WTC11 (cell line): ENCODE data around the gene SPACDR.

Experiments used
- CREB1 ChIP-seq: sonication (generic); formaldehyde crosslinking; IDR thresholded peaks from 2 replicates; pipeline ENCODE4 v1.8.0; 2023; ENCODE audit warnings: mild to moderate bottlenecking, missing genetic modification reagents
- ESRRA ChIP-seq: sonication (generic); formaldehyde crosslinking; IDR thresholded peaks from 2 replicates; pipeline ENCODE4 v1.8.1; 2022; ENCODE audit warnings: mild to moderate bottlenecking, missing genetic modification reagents, borderline replicate concordance
- GRHL2 ChIP-seq: fragments of 250-450 bp; sonication (Bioruptor Pico); IDR thresholded peaks from 2 replicates; pipeline ENCODE4 v1.8.0; 2022; ENCODE audit warnings: mild to moderate bottlenecking, moderate library complexity; ENCODE audit not compliant: insufficient replicate concordance, severe bottlenecking
- HMGA2 ChIP-seq: fragments of 250-450 bp; sonication (Bioruptor Pico); IDR thresholded peaks from 2 replicates; pipeline ENCODE4 v1.4.0; 2021; ENCODE audit warnings: mild to moderate bottlenecking, moderate library complexity
- OVOL2 ChIP-seq: fragments of 250-450 bp; sonication (Bioruptor Pico); IDR thresholded peaks from 2 replicates; pipeline ENCODE4 v1.9.0; 2021; ENCODE audit warnings: mild to moderate bottlenecking, borderline replicate concordance
- SP1 ChIP-seq: sonication (generic); formaldehyde crosslinking; conservative IDR thresholded peaks from 2 replicates; pipeline ENCODE4 v1.8.1; 2022; ENCODE audit warnings: missing genetic modification reagents
- TF ChIP-seq, protein P1 (sequence below): fragments of 200-600 bp; IDR thresholded peaks from 2 replicates; pipeline ENCODE4 v1.8.0; 2022; ENCODE audit warnings: antibody characterized with exemption
- TF ChIP-seq, protein P2 (sequence below): sonication (generic); formaldehyde crosslinking; IDR thresholded peaks from 2 replicates; pipeline ENCODE4 v1.8.0; 2022; ENCODE audit warnings: mild to moderate bottlenecking, missing genetic modification reagents
- TF ChIP-seq, protein P3 (sequence below): sonication (generic); formaldehyde crosslinking; IDR thresholded peaks from 2 replicates; pipeline ENCODE4 v1.8.1; 2022; ENCODE audit warnings: missing genetic modification reagents, borderline replicate concordance
- TF ChIP-seq, protein P4 (sequence below): sonication (generic); formaldehyde crosslinking; IDR thresholded peaks from 2 replicates; pipeline ENCODE4 v1.8.1; 2023; ENCODE audit warnings: mild to moderate bottlenecking, moderate library complexity, missing genetic modification reagents
- TF ChIP-seq, protein P5 (sequence below): sonication (generic); formaldehyde crosslinking; IDR thresholded peaks from 2 replicates; pipeline ENCODE4 v1.8.0; 2022; ENCODE audit warnings: missing genetic modification reagents

DNA sequence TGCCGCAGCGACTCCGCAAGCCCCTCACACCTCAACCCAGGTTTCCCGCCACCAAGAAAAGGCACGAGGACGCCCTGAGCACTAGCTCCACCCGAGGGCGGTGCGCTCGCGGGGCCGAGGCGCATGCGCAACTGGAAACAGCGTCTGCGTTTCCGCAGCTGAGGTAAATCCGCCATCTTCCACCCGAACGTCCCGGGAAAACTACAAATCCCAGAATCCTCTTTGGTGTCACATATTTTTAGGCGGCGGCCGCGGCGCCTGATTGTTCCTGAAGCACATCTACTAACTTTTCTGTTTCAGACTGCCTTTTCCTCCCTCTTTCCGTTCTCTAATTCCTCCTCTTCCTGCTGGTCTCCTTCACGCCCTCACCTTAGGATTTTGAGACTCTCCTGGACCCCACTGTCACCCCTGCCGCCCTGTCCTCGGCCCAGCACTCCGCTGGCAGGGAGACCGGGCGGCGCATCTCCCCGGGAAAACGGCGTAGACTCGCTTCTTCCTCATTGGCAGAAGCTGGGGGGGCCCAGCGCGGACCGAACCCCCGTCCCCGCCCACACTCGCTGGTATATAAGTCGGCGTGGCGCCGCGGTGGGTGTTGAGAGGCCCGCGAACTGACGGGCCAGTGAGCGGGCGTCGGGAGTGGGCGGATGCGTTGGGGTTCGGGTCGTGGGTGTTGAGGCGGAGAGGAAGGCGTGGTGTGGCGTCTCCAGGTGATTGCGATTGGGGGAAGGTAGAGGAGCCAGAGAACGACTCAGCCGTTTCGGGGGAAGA is 35.7 kb downstream of the SPACDR start, which contains the start of gene ZCWPW1:
- TF ChIP-seq HMGA2 (CRISPR knock-in tag) (no peak), CREB1 (peak; percentile 99), SP1 (CRISPR knock-in tag) (peak; percentile 80), OVOL2 (CRISPR knock-in tag) (peak; percentile 94), GRHL2 (CRISPR knock-in tag) (no peak), ESRRA (CRISPR knock-in tag) (peak; percentile 97)
- TF ChIP-seq, protein P1, sequence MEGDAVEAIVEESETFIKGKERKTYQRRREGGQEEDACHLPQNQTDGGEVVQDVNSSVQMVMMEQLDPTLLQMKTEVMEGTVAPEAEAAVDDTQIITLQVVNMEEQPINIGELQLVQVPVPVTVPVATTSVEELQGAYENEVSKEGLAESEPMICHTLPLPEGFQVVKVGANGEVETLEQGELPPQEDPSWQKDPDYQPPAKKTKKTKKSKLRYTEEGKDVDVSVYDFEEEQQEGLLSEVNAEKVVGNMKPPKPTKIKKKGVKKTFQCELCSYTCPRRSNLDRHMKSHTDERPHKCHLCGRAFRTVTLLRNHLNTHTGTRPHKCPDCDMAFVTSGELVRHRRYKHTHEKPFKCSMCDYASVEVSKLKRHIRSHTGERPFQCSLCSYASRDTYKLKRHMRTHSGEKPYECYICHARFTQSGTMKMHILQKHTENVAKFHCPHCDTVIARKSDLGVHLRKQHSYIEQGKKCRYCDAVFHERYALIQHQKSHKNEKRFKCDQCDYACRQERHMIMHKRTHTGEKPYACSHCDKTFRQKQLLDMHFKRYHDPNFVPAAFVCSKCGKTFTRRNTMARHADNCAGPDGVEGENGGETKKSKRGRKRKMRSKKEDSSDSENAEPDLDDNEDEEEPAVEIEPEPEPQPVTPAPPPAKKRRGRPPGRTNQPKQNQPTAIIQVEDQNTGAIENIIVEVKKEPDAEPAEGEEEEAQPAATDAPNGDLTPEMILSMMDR: no peak
- TF ChIP-seq, protein P2, sequence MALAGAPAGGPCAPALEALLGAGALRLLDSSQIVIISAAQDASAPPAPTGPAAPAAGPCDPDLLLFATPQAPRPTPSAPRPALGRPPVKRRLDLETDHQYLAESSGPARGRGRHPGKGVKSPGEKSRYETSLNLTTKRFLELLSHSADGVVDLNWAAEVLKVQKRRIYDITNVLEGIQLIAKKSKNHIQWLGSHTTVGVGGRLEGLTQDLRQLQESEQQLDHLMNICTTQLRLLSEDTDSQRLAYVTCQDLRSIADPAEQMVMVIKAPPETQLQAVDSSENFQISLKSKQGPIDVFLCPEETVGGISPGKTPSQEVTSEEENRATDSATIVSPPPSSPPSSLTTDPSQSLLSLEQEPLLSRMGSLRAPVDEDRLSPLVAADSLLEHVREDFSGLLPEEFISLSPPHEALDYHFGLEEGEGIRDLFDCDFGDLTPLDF (CRISPR knock-in tag): peak; percentile 98
- TF ChIP-seq, protein P3, sequence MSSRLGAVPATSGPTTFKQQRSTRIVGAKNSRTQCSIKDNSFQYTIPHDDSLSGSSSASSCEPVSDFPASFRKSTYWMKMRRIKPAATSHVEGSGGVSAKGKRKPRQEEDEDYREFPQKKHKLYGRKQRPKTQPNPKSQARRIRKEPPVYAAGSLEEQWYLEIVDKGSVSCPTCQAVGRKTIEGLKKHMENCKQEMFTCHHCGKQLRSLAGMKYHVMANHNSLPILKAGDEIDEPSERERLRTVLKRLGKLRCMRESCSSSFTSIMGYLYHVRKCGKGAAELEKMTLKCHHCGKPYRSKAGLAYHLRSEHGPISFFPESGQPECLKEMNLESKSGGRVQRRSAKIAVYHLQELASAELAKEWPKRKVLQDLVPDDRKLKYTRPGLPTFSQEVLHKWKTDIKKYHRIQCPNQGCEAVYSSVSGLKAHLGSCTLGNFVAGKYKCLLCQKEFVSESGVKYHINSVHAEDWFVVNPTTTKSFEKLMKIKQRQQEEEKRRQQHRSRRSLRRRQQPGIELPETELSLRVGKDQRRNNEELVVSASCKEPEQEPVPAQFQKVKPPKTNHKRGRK (CRISPR knock-in tag): no peak
- TF ChIP-seq, protein P4, sequence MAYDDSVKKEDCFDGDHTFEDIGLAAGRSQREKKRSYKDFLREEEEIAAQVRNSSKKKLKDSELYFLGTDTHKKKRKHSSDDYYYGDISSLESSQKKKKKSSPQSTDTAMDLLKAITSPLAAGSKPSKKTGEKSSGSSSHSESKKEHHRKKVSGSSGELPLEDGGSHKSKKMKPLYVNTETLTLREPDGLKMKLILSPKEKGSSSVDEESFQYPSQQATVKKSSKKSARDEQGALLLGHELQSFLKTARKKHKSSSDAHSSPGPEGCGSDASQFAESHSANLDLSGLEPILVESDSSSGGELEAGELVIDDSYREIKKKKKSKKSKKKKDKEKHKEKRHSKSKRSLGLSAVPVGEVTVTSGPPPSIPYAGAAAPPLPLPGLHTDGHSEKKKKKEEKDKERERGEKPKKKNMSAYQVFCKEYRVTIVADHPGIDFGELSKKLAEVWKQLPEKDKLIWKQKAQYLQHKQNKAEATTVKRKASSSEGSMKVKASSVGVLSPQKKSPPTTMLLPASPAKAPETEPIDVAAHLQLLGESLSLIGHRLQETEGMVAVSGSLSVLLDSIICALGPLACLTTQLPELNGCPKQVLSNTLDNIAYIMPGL (CRISPR knock-in tag): 0 out of 2 replicates have a peak, but pooled peaks have one; percentile 56
- TF ChIP-seq, protein P5, sequence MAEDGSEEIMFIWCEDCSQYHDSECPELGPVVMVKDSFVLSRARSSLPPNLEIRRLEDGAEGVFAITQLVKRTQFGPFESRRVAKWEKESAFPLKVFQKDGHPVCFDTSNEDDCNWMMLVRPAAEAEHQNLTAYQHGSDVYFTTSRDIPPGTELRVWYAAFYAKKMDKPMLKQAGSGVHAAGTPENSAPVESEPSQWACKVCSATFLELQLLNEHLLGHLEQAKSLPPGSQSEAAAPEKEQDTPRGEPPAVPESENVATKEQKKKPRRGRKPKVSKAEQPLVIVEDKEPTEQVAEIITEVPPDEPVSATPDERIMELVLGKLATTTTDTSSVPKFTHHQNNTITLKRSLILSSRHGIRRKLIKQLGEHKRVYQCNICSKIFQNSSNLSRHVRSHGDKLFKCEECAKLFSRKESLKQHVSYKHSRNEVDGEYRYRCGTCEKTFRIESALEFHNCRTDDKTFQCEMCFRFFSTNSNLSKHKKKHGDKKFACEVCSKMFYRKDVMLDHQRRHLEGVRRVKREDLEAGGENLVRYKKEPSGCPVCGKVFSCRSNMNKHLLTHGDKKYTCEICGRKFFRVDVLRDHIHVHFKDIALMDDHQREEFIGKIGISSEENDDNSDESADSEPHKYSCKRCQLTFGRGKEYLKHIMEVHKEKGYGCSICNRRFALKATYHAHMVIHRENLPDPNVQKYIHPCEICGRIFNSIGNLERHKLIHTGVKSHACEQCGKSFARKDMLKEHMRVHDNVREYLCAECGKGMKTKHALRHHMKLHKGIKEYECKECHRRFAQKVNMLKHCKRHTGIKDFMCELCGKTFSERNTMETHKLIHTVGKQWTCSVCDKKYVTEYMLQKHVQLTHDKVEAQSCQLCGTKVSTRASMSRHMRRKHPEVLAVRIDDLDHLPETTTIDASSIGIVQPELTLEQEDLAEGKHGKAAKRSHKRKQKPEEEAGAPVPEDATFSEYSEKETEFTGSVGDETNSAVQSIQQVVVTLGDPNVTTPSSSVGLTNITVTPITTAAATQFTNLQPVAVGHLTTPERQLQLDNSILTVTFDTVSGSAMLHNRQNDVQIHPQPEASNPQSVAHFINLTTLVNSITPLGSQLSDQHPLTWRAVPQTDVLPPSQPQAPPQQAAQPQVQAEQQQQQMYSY: peak; percentile 71
